Measurements from ENCODE around the gene PXDC1.

- TF ChIP-seq CTCF (IDR thresholded peaks at IDR 0.05) (no peak), POLR2A (IDR thresholded peaks at IDR 0.05) (no peak), EP300 (IDR thresholded peaks at IDR 0.05) (no peak)
Measured at GRCh38 chr6:3699231-3699630, 52.3 kb downstream of the PXDC1 start.

All from stomach (tissue), 4 donors.